ENCODE data around the gene TNIK. TPM values are rescaled to one million over a fixed set of nuclear protein-coding genes. Genes with fewer than 3 reads are reported as not detected.
"Not testable (repeated sequence)": the region's sequence is repeated elsewhere in the genome, so short reads cannot be mapped to it uniquely, and the experiment has no call there.

The TNIK gene
- total and polyA plus RNA-seq, 2 of the 13 experiments (the other 11 are each of a cell fraction or from before 2014, with no cell fraction given), result 0.15 to 0.22 TPM

DNA sequence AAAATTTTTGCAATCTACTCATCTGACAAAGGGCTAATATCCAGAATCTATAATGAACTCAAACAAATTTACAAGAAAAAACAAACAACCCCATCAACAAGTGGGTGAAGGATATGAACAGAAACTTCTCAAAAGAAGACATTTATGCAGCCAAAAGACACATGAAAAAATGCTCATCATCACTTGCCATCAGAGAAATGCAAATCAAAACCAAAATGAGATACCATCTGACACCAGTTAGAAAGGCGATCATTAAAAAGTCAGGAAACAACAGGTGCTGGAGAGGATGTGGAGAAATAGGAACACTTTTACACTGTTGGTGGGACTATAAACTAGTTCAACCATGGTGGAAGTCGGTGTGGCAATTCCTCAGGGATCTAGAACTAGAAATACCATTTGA is 36.1 kb downstream of the TNIK start:
- BruUV-seq (replicated peaks); H3K27ac ChIP-seq (ENCODE audit: extremely low read length, insufficient read depth, low read length); H3K9ac ChIP-seq (ENCODE audit: insufficient read depth, low read depth, low read length); H3K36me3 ChIP-seq (replicated peaks in 1 of 2; ENCODE audit: control insufficient read depth in 1 of 2, insufficient read depth in 2 of 2, low read length in 2 of 2); POLR2A ChIA-PET; H2AFZ ChIP-seq (ENCODE audit: low read length); H4K20me1 ChIP-seq (ENCODE audit: insufficient read depth, low read length); intact Hi-C loops (cut with micrococcal nuclease; ENCODE audit: unreplicated experiment); H3K27me3 ChIP-seq (ENCODE audit: control insufficient read depth in 1 of 2, insufficient read depth in 2 of 2, low read length in 2 of 2); in situ Hi-C loops (cut with HindIII; ENCODE audit: extremely low pct_ligation_motif_present, low pct_unique_long_range_greater_than_20kb); H3K4me1 ChIP-seq (ENCODE audit: insufficient read depth, low read length); H3K9me3 ChIP-seq (ENCODE audit: low read length); H3K79me2 ChIP-seq (ENCODE audit: insufficient read depth, low read length); H3K4me3 ChIP-seq (replicated peaks in 1 of 3; ENCODE audit: insufficient read depth in 1 of 3, low read depth in 2 of 3, low read length in 3 of 3); CTCF ChIA-PET (ENCODE audit: low intra/inter-chr PET ratio, low total read pairs); FAIRE-seq; DNase-seq (ENCODE audit: low spot score); H3K4me2 ChIP-seq (ENCODE audit: low read depth, low read length); ATAC-seq: not testable (repeated sequence)
- 47% methylated on average over 2 of the region's 2 CpGs for WGBS (ENCODE audit: low lambda C conversion rate)

DNA sequence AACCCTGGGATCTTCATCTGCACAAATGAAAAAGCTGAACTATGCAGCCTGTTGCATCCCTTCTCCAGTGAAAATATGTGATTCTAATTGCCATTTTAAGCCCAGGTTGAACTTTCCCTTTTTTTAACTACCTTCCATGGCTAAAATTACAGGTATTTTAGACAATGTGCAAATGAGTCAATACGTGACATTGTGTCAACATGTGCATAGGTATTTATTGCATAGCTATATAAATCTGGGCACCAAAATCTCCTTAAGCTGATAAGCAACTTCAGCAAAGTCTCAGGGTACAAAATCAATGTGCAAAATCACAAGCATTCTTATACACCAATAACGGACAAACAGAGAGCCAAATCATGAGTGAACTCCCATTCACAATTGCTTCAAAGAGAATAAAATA is 37.4 kb downstream of the TNIK start:
- H2AFZ ChIP-seq (ENCODE audit: low read length); POLR2A ChIA-PET; H3K27me3 ChIP-seq (ENCODE audit: control insufficient read depth in 1 of 2, insufficient read depth in 2 of 2, low read length in 2 of 2); BruUV-seq (replicated peaks); H3K9ac ChIP-seq (ENCODE audit: insufficient read depth, low read depth, low read length); H3K4me3 ChIP-seq (replicated peaks in 1 of 3; ENCODE audit: insufficient read depth in 1 of 3, low read depth in 2 of 3, low read length in 3 of 3); ATAC-seq; intact Hi-C loops (cut with micrococcal nuclease; ENCODE audit: unreplicated experiment); DNase-seq (ENCODE audit: low spot score); H3K27ac ChIP-seq (ENCODE audit: extremely low read length, insufficient read depth, low read length); H3K79me2 ChIP-seq (ENCODE audit: insufficient read depth, low read length); H3K4me1 ChIP-seq (ENCODE audit: insufficient read depth, low read length); H3K36me3 ChIP-seq (replicated peaks in 1 of 2; ENCODE audit: control insufficient read depth in 1 of 2, insufficient read depth in 2 of 2, low read length in 2 of 2); CTCF ChIA-PET (ENCODE audit: low intra/inter-chr PET ratio, low total read pairs); H3K9me3 ChIP-seq (ENCODE audit: low read length); H3K4me2 ChIP-seq (ENCODE audit: low read depth, low read length); in situ Hi-C loops (cut with HindIII; ENCODE audit: extremely low pct_ligation_motif_present, low pct_unique_long_range_greater_than_20kb); H4K20me1 ChIP-seq (ENCODE audit: insufficient read depth, low read length); FAIRE-seq: not testable (repeated sequence)
- WGBS (ENCODE audit: low lambda C conversion rate), result 32% methylated on average over 2 of the region's 2 CpGs

DNA sequence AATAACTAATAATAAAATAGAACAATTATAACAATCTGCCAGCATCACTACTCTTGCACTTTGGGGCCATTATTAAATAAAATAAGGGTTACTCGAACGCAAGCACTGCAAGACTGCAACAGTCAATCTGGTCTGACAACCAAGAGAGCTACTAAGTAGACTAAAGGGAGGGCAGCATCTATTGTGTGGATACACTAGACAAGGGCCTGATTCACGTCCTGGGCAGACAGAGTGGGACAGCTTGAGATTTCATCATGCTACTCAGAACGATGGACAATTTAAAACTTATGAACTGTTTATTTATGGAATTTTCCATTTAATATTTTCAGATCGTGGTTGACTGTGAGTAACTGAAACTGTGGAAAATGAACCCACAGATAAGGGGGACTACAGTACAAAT is 39.5 kb downstream of the TNIK start:
- no peak overlapping the region for H3K4me2 ChIP-seq (ENCODE audit: low read depth, low read length)
- no TSS peak for BruUV-seq (replicated peaks)
- no peaks in the 10 kb centered on the region for H4K20me1 ChIP-seq (ENCODE audit: insufficient read depth, low read length)
- DNase-seq (ENCODE audit: low spot score), result no peak
- H2AFZ ChIP-seq (ENCODE audit: low read length), result no peak overlapping the region
- H3K27ac ChIP-seq (ENCODE audit: extremely low read length, insufficient read depth, low read length), result no peak overlapping the region
- FAIRE-seq, result no peak
- ChIA-PET CTCF (ENCODE audit: low intra/inter-chr PET ratio, low total read pairs) (no interaction called here), POLR2A (no interaction called here)
- intact Hi-C loops (cut with micrococcal nuclease; ENCODE audit: unreplicated experiment) (no loop called here), in situ Hi-C loops (cut with HindIII; ENCODE audit: extremely low pct_ligation_motif_present, low pct_unique_long_range_greater_than_20kb) (no loop called here)
- ATAC-seq, result no peak
- no peak overlapping the region for H3K4me3 ChIP-seq (replicated peaks in 1 of 3; ENCODE audit: insufficient read depth in 1 of 3, low read depth in 2 of 3, low read length in 3 of 3)
- H3K79me2 ChIP-seq (ENCODE audit: insufficient read depth, low read length), result no peaks in the 10 kb centered on the region
- TF ChIP-seq MIXL1 (CRISPR knock-in tag; IDR thresholded peaks at IDR 0.05) (no peak), SAFB2 (CRISPR knock-in tag; IDR thresholded peaks at IDR 0.05; ENCODE audit: borderline replicate concordance, low read depth) (no peak), SOX13 (IDR thresholded peaks at IDR 0.05) (no peak), SOX13 (CRISPR knock-in tag; conservative IDR thresholded peaks at IDR 0.05 in 1 of 2, IDR thresholded peaks at IDR 0.05 in 1 of 2) (no peak)
- 27% methylated on average over 5 of the region's 5 CpGs for WGBS (ENCODE audit: low lambda C conversion rate)
- no peaks in the 10 kb centered on the region for H3K36me3 ChIP-seq (replicated peaks in 1 of 2; ENCODE audit: control insufficient read depth in 1 of 2, insufficient read depth in 2 of 2, low read length in 2 of 2)
- H3K9ac ChIP-seq (ENCODE audit: insufficient read depth, low read depth, low read length), result no peak overlapping the region
- no peaks in the 10 kb centered on the region for H3K4me1 ChIP-seq (ENCODE audit: insufficient read depth, low read length)
- no peaks in the 10 kb centered on the region for H3K9me3 ChIP-seq (ENCODE audit: low read length)
- no peaks in the 10 kb centered on the region for H3K27me3 ChIP-seq (ENCODE audit: control insufficient read depth in 1 of 2, insufficient read depth in 2 of 2, low read length in 2 of 2)

All from HepG2 (cell line).